ENCODE measurements around the gene KIAA1328. TPM values are rescaled to one million over a fixed set of nuclear protein-coding genes. Genes with fewer than 3 reads are reported as not detected.

The KIAA1328 gene
- polyA plus RNA-seq, 3 donors from 2014 or later = 9.4 to 11.8 (median 10.2) TPM

DNA sequence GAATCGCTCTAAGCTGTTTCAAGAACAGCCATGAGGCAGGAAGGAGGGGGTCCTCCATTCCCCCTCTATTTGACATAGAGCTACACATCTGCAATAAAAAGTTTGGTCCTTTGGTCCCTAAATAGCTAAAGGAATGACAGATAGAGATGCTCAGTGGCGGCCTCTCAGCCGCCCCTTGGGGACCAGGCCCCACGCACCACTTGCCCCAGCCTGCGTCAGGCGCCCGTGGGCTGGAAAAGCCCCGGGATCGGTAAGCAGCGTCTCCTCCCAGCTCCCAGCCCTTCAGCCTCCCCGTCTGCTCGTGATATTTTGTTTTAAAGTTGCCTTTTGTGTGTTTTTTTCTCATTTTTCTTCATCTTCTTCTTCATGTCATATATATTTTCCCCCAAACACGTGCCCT, 415.7 kb downstream of the KIAA1328 start:
- DNase-seq = no peak
- Mint-ChIP-seq H3K36me3 (peaks cover 0 to 4% (median 0%) of the 10 kb centered on the region in 3 donors), H3K4me3 (no peak overlapping the region), H3K9me3 (peaks cover 0 to 20% (median 5%) of the 10 kb centered on the region in 6 donors), H3K27ac (no peak overlapping the region), H3K27me3 (ENCODE audit: low read depth in 3 of 3) (peaks cover 15 to 19% (median 18%) of the 10 kb centered on the region in 3 donors), H3K4me1 (peaks cover 0 to 2% of the 10 kb centered on the region in 2 donors)

GRCh38 chr18:37246779-37247340, 417.9 kb downstream of the KIAA1328 start:
- H3K36me3 Mint-ChIP-seq = peaks cover 0 to 4% (median 0%) of the 10 kb centered on the region in 3 donors
- peaks cover 14 to 26% (median 15%) of the 10 kb centered on the region in 3 donors for H3K27me3 Mint-ChIP-seq (ENCODE audit: low read depth in 3 of 3)
- no peak overlapping the region for H3K27ac Mint-ChIP-seq
- H3K9me3 Mint-ChIP-seq = peaks cover 0 to 20% (median 4%) of the 10 kb centered on the region in 6 donors
- no peak overlapping the region for H3K4me3 Mint-ChIP-seq
- peaks cover 0 to 2% of the 10 kb centered on the region in 2 donors for H3K4me1 Mint-ChIP-seq
- no peak for DNase-seq

DNA sequence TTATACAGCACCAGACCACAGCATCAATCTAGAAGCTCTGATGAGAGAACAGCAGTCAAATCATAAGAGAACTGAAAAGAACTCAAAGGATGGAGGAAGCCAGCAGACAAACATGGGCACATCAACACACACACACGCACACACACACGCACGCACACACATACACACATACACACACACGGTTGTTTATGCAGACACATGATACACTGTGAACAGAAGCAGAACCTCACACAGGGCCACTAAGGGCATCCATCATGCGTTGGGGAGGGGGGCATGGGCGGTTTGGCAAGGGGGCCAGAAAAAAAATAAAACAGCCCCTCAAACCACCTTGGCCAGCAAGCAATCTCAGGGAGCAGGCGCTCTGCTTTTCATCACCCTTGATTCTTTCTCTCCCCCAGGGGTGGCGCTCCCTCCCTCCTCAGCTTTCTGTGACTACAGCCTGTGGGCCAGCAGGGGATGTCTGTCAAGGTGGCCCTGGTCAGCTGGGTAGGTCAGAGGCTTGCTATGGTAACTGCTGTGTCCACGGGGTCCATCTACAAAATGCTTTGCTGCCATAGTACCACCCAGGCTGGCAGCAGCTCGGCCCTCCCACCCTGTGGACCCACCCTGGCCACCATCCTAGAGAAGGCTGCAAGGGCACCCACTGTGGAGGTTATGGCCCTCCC, 418.7 kb downstream of the KIAA1328 start:
- peaks cover 15 to 27% (median 20%) of the 10 kb centered on the region in 3 donors for H3K27me3 Mint-ChIP-seq (ENCODE audit: low read depth in 3 of 3)
- H3K4me1 Mint-ChIP-seq = peaks cover 0 to 2% of the 10 kb centered on the region in 2 donors
- H3K27ac Mint-ChIP-seq = no peak overlapping the region
- no peak overlapping the region for H3K4me3 Mint-ChIP-seq
- DNase-seq = no peak
- peaks cover 0 to 4% (median 0%) of the 10 kb centered on the region in 3 donors for H3K36me3 Mint-ChIP-seq
- peaks cover 0 to 20% (median 4%) of the 10 kb centered on the region in 6 donors for H3K9me3 Mint-ChIP-seq

GRCh38 chr18:37248281-37248680, 419.4 kb downstream of the KIAA1328 start:
- peaks cover 0 to 20% (median 4%) of the 10 kb centered on the region in 6 donors for H3K9me3 Mint-ChIP-seq
- H3K4me3 Mint-ChIP-seq = no peak overlapping the region
- no peak for DNase-seq
- peaks cover 0 to 4% (median 0%) of the 10 kb centered on the region in 3 donors for H3K36me3 Mint-ChIP-seq
- H3K27ac Mint-ChIP-seq = no peak overlapping the region
- peaks cover 0 to 2% of the 10 kb centered on the region in 2 donors for H3K4me1 Mint-ChIP-seq
- H3K27me3 Mint-ChIP-seq (ENCODE audit: low read depth in 3 of 3) = peaks cover 14 to 27% (median 17%) of the 10 kb centered on the region in 3 donors

GRCh38 chr18:37249171-37249886, 420.4 kb downstream of the KIAA1328 start:
- Mint-ChIP-seq H3K9me3 (peaks cover 0 to 16% (median 4%) of the 10 kb centered on the region in 6 donors), H3K36me3 (peaks cover 0 to 4% (median 0%) of the 10 kb centered on the region in 3 donors), H3K27me3 (ENCODE audit: low read depth in 3 of 3) (peaks cover 11 to 21% (median 13%) of the 10 kb centered on the region in 3 donors), H3K4me3 (no peak overlapping the region), H3K4me1 (peaks cover 0 to 2% of the 10 kb centered on the region in 2 donors), H3K27ac (no peak overlapping the region)
- DNase-seq = no peak

DNA sequence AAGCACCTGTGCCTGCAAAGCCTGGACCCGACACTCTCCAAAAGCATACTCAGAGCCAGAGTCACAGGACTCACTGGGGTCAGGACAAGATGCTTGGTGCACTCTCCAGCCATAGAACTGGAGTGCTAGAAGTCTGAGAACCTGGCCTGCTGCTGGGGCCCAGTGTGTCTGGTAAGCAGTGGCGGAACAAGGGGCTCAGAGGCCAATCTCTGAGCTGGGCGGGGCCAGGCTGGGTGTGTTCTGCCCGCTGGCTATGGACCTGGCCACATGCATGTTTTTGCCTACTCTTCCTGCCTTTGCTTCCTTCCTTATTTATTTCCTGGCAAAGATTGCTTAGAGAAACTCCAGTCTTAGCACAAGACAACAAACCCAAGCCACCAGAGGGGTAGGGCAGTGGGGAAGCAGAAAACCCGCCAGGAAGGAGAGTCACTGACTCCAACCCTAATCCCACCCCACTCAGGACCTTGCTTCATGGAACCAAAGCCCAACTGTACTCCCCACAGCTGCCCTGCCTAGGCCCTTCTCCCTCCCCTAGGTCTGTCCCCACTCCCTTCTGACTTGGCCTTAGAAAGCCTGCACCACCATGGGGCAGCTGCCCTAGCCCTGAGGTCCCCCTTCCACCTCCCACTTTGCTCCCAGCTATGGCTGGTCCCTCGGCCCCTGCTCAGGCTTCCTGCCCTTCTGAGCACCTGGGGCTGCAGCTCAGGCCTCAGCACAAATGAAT, 421.1 kb downstream of the KIAA1328 start:
- no peak overlapping the region for H3K27ac Mint-ChIP-seq
- H3K27me3 Mint-ChIP-seq (ENCODE audit: low read depth in 3 of 3) = peaks cover 11 to 23% (median 11%) of the 10 kb centered on the region in 3 donors

DNA sequence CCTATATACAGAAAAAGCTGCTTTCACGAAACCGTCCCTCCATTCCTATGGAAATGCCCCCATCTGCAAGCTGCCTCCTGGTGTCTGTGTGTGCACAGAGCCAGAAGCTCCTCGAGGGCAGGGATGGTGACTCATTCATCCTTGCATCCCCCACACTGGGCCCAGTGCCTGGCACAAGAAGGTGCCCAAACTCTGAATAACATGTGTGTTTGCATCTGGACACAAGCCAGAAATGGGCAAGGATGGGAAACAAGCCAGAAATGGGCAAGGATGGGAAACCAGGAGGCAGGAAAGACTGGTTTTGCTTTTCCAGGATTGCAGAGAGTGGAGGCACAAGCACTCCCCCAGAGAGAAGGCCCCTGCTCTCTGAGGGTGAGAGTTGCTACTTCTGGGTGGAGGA, 422.8 kb downstream of the KIAA1328 start:
- DNase-seq = no peak
- Mint-ChIP-seq H3K4me3 (peak overlapping the region in 1 of 5 donors; percentile 25), H3K27me3 (ENCODE audit: low read depth in 3 of 3) (peaks cover 8 to 30% (median 8%) of the 10 kb centered on the region in 3 donors), H3K4me1 (peaks cover 0 to 4% of the 10 kb centered on the region in 2 donors), H3K27ac (no peak overlapping the region), H3K36me3 (peaks cover 0 to 8% (median 0%) of the 10 kb centered on the region in 3 donors), H3K9me3 (peaks cover 0 to 4% (median 1%) of the 10 kb centered on the region in 6 donors)

More for the DNA sequence above, 421.1 kb downstream of the KIAA1328 start:
- DNase-seq = no peak
- H3K4me1 Mint-ChIP-seq = peaks cover 0 to 4% of the 10 kb centered on the region in 2 donors
- H3K9me3 Mint-ChIP-seq = peaks cover 0 to 12% (median 2%) of the 10 kb centered on the region in 6 donors
- peaks cover 0 to 5% (median 0%) of the 10 kb centered on the region in 3 donors for H3K36me3 Mint-ChIP-seq
- no peak overlapping the region for H3K4me3 Mint-ChIP-seq

DNA sequence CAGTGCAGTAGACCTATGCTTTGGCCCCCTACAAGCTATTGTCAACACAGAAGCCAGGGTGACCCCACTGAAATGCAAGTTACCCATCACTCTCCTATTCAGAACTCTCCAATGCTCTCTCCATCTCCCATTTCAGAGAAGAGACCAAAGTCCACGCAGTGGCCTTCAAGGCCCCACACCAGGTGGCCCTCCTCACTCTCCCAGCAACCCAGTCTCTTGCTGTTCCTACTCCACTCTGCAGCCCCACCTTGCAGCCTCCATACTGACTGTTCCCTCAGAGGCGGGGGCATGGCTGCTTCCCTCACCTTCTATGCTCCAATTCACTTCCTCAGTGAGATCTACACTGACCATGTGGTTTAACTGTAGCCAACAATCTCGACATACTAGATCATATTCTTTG, 423.4 kb downstream of the KIAA1328 start:
- Mint-ChIP-seq H3K4me1 (peaks cover 0 to 4% of the 10 kb centered on the region in 2 donors), H3K27me3 (ENCODE audit: low read depth in 3 of 3) (peaks cover 5 to 29% (median 7%) of the 10 kb centered on the region in 3 donors), H3K27ac (no peak overlapping the region), H3K4me3 (peak overlapping the region in 4 of 5 donors; percentile 42 to 70 (median 48)), H3K9me3 (peaks cover 0 to 4% (median 0%) of the 10 kb centered on the region in 6 donors), H3K36me3 (peaks cover 0 to 8% (median 0%) of the 10 kb centered on the region in 3 donors)
- DNase-seq = no peak

GRCh38 chr18:37252854-37253393, 424.0 kb downstream of the KIAA1328 start:
- Mint-ChIP-seq H3K4me3 (peak overlapping the region; percentile 30 to 70 (median 47)), H3K9me3 (peaks cover 0 to 4% (median 0%) of the 10 kb centered on the region in 6 donors), H3K27ac (no peak overlapping the region), H3K4me1 (peaks cover 0 to 4% of the 10 kb centered on the region in 2 donors), H3K36me3 (peaks cover 0 to 8% (median 0%) of the 10 kb centered on the region in 3 donors), H3K27me3 (ENCODE audit: low read depth in 3 of 3) (peaks cover 5 to 29% (median 7%) of the 10 kb centered on the region in 3 donors)
- no peak for DNase-seq

- peaks cover 0 to 4% of the 10 kb centered on the region in 2 donors for H3K4me1 Mint-ChIP-seq
- H3K9me3 Mint-ChIP-seq = peaks cover 0 to 4% (median 0%) of the 10 kb centered on the region in 6 donors
- H3K27ac Mint-ChIP-seq = no peak overlapping the region
- H3K36me3 Mint-ChIP-seq = peaks cover 0 to 8% (median 0%) of the 10 kb centered on the region in 3 donors
- H3K4me3 Mint-ChIP-seq = no peak overlapping the region
- DNase-seq = no peak
- peaks cover 5 to 31% (median 7%) of the 10 kb centered on the region in 3 donors for H3K27me3 Mint-ChIP-seq (ENCODE audit: low read depth in 3 of 3)
Measured at GRCh38 chr18:37253394-37254235, 424.7 kb downstream of the KIAA1328 start.

- Mint-ChIP-seq H3K27me3 (ENCODE audit: low read depth in 3 of 3) (peaks cover 5 to 31% (median 6%) of the 10 kb centered on the region in 3 donors), H3K27ac (no peak overlapping the region), H3K4me3 (peak overlapping the region in 4 of 5 donors; percentile 29 to 72 (median 43)), H3K4me1 (peaks cover 0 to 4% of the 10 kb centered on the region in 2 donors), H3K9me3 (peaks cover 0 to 4% (median 0%) of the 10 kb centered on the region in 6 donors), H3K36me3 (peaks cover 0 to 8% (median 0%) of the 10 kb centered on the region in 3 donors)
- DNase-seq = no peak
Measured at GRCh38 chr18:37254236-37254754, 425.4 kb downstream of the KIAA1328 start.

DNA sequence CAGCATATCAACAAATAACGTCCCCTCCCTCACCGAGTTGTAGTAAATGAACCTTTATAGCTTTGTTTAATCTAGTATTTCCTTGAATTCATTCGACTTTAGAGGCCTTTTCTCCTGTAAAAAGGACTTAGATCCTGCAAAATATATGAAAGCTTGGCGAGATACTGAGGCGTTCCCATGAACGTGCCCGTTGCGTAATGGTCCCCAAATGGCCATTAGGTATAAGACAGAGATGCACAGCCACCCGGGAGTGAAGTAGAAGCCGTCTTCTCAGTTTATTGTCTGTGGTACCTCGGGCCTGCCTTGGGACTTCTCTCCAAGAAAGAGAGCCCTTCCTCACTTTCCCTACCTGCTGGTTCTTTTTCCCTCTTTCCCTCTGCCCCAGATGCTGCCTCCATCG, 426.0 kb downstream of the KIAA1328 start:
- H3K27me3 Mint-ChIP-seq (ENCODE audit: low read depth in 3 of 3) = peaks cover 4 to 31% (median 5%) of the 10 kb centered on the region in 3 donors
- peak overlapping the region in 4 of 5 donors; percentile 37 to 72 (median 40) for H3K4me3 Mint-ChIP-seq
- no peak overlapping the region for H3K27ac Mint-ChIP-seq
- peaks cover 0 to 8% (median 0%) of the 10 kb centered on the region in 3 donors for H3K36me3 Mint-ChIP-seq
- DNase-seq = no peak
- peaks cover 0 to 4% of the 10 kb centered on the region in 2 donors for H3K4me1 Mint-ChIP-seq
- H3K9me3 Mint-ChIP-seq = peaks cover 0 to 4% (median 0%) of the 10 kb centered on the region in 6 donors
